ENCODE results near the gene TRAPPC11.

GRCh38 chr4:183716302-183716701, 57.2 kb downstream of the TRAPPC11 start:
- no peak for TF ChIP-seq POLR2A (IDR thresholded peaks at IDR 0.05; ENCODE audit: low read depth, low read length)
- TF ChIP-seq TAF1 (IDR thresholded peaks at IDR 0.05; ENCODE audit: borderline replicate concordance, low read depth, low read length): no peak
